GM12878 (cell line): ENCODE results near the gene IFIT5.

ENCODE experiments used
- ATF3 ChIP-seq: IDR thresholded peaks from 2 replicates; pipeline ENCODE4 v1.6.1; 2011; ENCODE audit warnings: low read depth, mild to moderate bottlenecking, low read length, moderate library complexity, borderline replicate concordance; ENCODE audit errors: extremely low read depth
- CTCF ChIP-seq, 3 experiments: IDR thresholded peaks in 2 of 3; conservative IDR thresholded peaks in 1 of 3; 2 replicates each; pipeline ENCODE4 v1.5.1; 2011; ENCODE audit warnings: low read depth in 3 of 3, low read length in 3 of 3, mild to moderate bottlenecking in 3 of 3, control low read depth in 2 of 3, moderate library complexity in 2 of 3, inconsistent platforms in 1 of 3, mixed read lengths in 1 of 3; ENCODE audit not compliant: control insufficient read depth in 2 of 3, insufficient read depth in 1 of 3; ENCODE audit errors: extremely low read depth in 1 of 3
- CUX1 ChIP-seq: IDR thresholded peaks from 2 replicates; pipeline ENCODE4 v1.6.1; 2012; ENCODE audit warnings: improper control_type of control experiment, low read depth, low read length; ENCODE audit not compliant: insufficient replicate concordance
- EGR1 ChIP-seq, 2 experiments: IDR thresholded peaks; 1 replicate in 1 of 2; 2 replicates in 1 of 2; pipeline ENCODE4 v1.6.1; 2011 to 2012; ENCODE audit warnings: low read depth in 2 of 2, low read length in 2 of 2, borderline replicate concordance in 1 of 2, mild to moderate bottlenecking in 1 of 2, moderate library complexity in 1 of 2
- EP300 ChIP-seq, 2 experiments: fragments of 150-350 bp in 1 of 2; IDR thresholded peaks; 2 replicates each; pipeline ENCODE4 v1.6.1; 2011 to 2012; ENCODE audit warnings: low read depth in 2 of 2, low read length in 2 of 2, borderline replicate concordance in 1 of 2, improper control_type of control experiment in 1 of 2, inconsistent platforms in 1 of 2; ENCODE audit not compliant: control insufficient read depth in 1 of 2
- MLLT1 ChIP-seq: fragments of 450-650 bp; IDR thresholded peaks from 2 replicates; pipeline ENCODE4 v1.6.1; 2016; ENCODE audit warnings: mild to moderate bottlenecking
- PAX8 ChIP-seq: fragments of 450-650 bp; IDR thresholded peaks from 2 replicates; pipeline ENCODE4 v1.6.1; 2017; ENCODE audit warnings: mild to moderate bottlenecking, moderate library complexity
- POLR2A ChIP-seq: IDR thresholded peaks from 2 replicates; pipeline ENCODE4 v1.6.1; 2011; ENCODE audit warnings: low read depth, mild to moderate bottlenecking, low read length
- POLR2AphosphoS5 ChIP-seq: IDR thresholded peaks from 2 replicates; pipeline ENCODE4 v1.6.1; 2011; ENCODE audit warnings: mild to moderate bottlenecking, low read length, inconsistent platforms
- SP1 ChIP-seq: IDR thresholded peaks from one replicate; pipeline ENCODE4 v1.6.1; 2011; ENCODE audit warnings: low read depth, low read length
- TCF12 ChIP-seq: IDR thresholded peaks from 2 replicates; pipeline ENCODE4 v1.6.1; 2011; ENCODE audit warnings: low read depth, mild to moderate bottlenecking, low read length
- TF ChIP-seq, protein P1 (sequence below): fragments of 450-650 bp; IDR thresholded peaks from 2 replicates; pipeline ENCODE4 v1.6.1; 2017; ENCODE audit warnings: mild to moderate bottlenecking

- TF ChIP-seq CUX1, result no peak
- TF ChIP-seq POLR2AphosphoS5, result no peak
- no peak for TF ChIP-seq MLLT1
- no peak for TF ChIP-seq CTCF (IDR thresholded peaks at IDR 0.05 in 2 of 3, conservative IDR thresholded peaks at IDR 0.05 in 1 of 3; ENCODE audit: control insufficient read depth in 2 of 3, extremely low read depth in 1 of 3, insufficient read depth in 1 of 3, low read depth in 3 of 3, low read length in 3 of 3)
- TF ChIP-seq EGR1 (IDR thresholded peaks at IDR 0.05; ENCODE audit: borderline replicate concordance in 1 of 2, low read depth in 2 of 2, low read length in 2 of 2), result no peak
- no peak for TF ChIP-seq TCF12
- TF ChIP-seq ATF3, result no peak
- no peak for TF ChIP-seq SP1
- no peak for TF ChIP-seq PAX8
- TF ChIP-seq EP300 (IDR thresholded peaks at IDR 0.05; ENCODE audit: borderline replicate concordance in 1 of 2, control insufficient read depth in 1 of 2, low read depth in 2 of 2, low read length in 2 of 2), result no peak
- TF ChIP-seq, protein P1, sequence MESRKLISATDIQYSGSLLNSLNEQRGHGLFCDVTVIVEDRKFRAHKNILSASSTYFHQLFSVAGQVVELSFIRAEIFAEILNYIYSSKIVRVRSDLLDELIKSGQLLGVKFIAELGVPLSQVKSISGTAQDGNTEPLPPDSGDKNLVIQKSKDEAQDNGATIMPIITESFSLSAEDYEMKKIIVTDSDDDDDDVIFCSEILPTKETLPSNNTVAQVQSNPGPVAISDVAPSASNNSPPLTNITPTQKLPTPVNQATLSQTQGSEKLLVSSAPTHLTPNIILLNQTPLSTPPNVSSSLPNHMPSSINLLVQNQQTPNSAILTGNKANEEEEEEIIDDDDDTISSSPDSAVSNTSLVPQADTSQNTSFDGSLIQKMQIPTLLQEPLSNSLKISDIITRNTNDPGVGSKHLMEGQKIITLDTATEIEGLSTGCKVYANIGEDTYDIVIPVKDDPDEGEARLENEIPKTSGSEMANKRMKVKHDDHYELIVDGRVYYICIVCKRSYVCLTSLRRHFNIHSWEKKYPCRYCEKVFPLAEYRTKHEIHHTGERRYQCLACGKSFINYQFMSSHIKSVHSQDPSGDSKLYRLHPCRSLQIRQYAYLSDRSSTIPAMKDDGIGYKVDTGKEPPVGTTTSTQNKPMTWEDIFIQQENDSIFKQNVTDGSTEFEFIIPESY, result no peak
- no peak for TF ChIP-seq POLR2A
Observed at GRCh38 chr10:89388806-89389205, 25.6 kb upstream of the IFIT5 start.
